CD4-positive, alpha-beta T cell treated with Interferon gamma for 1 hour (primary cell): ENCODE results near the gene MDH1B.

Experiments used
- DNase-seq: peaks from one replicate; pipeline ENCODE4 v3.0.0-alpha.2; 2020

The MDH1B gene

GRCh38 chr2:206693399-206694137, 71.6 kb downstream of the MDH1B start:
- no peak for DNase-seq

GRCh38 chr2:206692971-206693370, 72.2 kb downstream of the MDH1B start:
- no peak for DNase-seq

- DNase-seq: no peak
These were observed 76.1 kb downstream of the MDH1B start for GRCh38 chr2:206688990-206689389.

GRCh38 chr2:206688453-206688852, 76.7 kb downstream of the MDH1B start:
- no peak for DNase-seq
